Stimulated activated CD4-positive, alpha-beta T cell treated with anti-CD3 and anti-CD28 coated beads, TNF-alpha, amount 100 ng/mL, for 1 hour (primary cell): Measurements from ENCODE around the gene SPRR5.

ENCODE experiments used
- DNase-seq, 3 donors: peaks; one replicate each; pipeline ENCODE4 v3.0.0-alpha.2; 2020; ENCODE audit warnings: low read depth in 3 of 3, low spot score in 1 of 3

Gene SPRR5

GRCh38 chr1:152942161-152942560 lies 4.8 kb upstream of the SPRR5 start:
- DNase-seq = no peak

- DNase-seq = no peak
These were observed 758 bp upstream of the SPRR5 start for GRCh38 chr1:152946248-152946647.

- no peak for DNase-seq
These were observed 4.7 kb downstream of the SPRR5 start for GRCh38 chr1:152951711-152952110.

DNA sequence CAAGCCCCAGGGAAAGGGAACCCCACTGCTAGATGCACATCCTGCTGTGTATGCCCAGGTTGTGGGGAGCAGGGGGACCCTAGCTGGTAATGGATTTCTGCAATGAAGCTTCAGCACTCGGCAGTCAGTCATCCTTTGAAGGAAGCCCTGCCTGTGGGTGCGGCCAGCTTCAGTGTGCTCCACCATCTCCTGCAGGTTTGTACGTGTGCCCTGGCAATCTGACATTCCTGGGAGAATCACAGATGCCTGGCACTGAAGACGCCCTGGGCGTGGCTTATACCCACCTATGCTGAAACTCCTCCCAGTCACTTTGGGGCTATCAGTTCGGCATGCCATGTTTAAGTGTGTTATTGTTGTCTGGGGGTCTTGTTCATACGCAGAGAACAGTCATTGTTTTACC lies 6.8 kb downstream of the SPRR5 start:
- no peak for DNase-seq

GRCh38 chr1:152954436-152954835 lies 7.4 kb downstream of the SPRR5 start:
- no peak for DNase-seq

GRCh38 chr1:152957561-152957960 lies 10.6 kb downstream of the SPRR5 start:
- no peak for DNase-seq

GRCh38 chr1:152959273-152959672 lies 12.3 kb downstream of the SPRR5 start:
- DNase-seq = no peak

GRCh38 chr1:152959801-152960451 lies 12.9 kb downstream of the SPRR5 start:
- DNase-seq = no peak

DNA sequence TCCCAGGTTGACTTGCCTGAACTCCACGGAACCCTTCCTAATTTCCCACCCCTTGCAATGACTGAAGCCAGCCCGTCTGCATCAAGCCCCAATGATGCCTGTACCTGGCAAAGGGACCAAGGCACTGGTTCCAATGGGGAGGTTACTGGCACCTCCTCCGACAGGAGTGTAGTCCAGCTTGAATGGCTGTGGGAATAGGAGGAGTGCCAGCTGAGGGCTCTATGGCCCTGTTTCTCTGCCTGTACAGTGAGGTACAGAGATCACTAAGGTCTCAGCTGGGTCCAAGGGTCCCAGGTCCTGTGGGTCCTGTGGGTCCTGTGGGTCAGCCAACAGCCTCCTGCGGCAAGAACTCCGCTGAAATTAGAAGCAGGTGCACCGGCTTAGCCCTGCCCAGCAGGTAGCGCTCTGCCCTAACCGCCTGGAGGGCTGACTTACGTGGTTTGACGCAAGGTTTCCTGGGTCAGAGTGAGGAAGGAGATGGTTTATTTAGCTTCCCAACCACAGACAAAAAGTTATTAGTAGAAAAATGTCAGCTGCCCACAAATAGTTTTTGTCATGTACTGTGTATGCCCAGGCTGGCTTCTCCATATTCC lies 13.5 kb downstream of the SPRR5 start:
- no peak for DNase-seq

GRCh38 chr1:152961226-152961891 lies 14.4 kb downstream of the SPRR5 start:
- DNase-seq = no peak

DNA sequence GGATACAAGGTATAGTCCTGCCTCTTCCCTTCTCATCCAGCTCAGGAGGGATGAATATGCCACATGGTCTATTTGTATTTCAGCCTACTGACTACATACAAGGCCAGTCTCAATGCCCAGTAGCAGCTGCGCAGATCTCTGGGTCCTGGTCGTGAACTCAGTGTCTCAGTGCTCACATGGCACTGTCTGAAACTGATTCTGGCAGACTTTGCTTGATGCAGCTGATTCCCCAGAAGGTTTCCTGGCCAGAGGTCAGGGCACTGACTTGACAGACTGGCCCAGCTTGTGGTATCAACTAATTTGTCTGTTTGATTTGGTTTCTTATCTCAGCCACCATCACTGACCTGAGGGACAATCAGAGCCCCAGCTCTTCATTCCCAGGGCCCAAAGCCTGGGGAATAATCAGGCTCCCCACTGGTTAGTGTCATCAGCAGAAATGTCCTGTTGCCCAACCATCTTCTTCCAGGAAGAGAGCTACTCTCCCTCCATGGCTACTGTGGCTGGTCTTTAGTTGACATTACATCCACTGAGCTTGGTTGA lies 15.9 kb downstream of the SPRR5 start:
- no peak for DNase-seq

GRCh38 chr1:152964536-152964935 lies 17.5 kb downstream of the SPRR5 start:
- DNase-seq = no peak

DNA sequence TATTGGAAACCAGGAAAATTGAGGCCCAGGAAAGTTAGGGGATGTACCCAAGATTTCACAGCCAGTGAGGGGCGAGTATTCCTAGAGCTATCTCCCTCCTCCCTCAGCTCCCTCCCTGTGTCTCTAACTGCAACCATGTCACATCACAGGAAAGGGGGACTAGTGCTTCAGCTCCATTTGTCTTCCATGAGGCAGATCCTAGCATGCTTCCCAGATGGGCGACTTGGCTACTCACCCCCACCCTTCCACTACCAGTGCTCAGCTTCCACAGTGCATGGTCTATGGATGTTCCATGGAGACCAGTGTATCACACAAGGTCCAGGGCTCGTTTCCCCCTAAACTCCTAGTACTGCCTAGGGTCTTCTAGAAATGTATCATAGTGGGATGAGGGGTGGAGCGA lies 18.8 kb downstream of the SPRR5 start:
- DNase-seq = no peak

- DNase-seq = no peak
These were observed 20.2 kb downstream of the SPRR5 start for GRCh38 chr1:152967201-152967600.

- no peak for DNase-seq
These were observed 21.2 kb downstream of the SPRR5 start for GRCh38 chr1:152968248-152968647.

DNA sequence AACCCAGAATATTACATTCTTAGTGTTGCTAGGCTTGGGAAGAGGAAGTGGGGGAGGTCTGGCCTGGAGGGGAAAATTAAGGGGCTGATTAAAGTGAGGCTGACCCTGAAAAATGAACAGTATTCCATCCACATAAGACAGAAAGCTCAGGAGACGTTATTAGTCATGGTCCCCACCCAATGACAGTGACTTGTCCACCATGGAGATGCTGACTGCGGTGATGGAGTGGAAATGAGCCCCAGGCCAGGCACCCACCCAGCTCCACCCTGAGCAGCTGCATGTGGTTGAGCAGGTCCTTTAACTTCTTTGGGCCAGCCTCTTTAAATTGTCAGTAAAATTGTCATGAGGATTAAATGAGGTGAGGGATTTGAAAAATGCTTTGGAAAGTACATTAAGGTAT lies 22.0 kb downstream of the SPRR5 start:
- no peak for DNase-seq

DNA sequence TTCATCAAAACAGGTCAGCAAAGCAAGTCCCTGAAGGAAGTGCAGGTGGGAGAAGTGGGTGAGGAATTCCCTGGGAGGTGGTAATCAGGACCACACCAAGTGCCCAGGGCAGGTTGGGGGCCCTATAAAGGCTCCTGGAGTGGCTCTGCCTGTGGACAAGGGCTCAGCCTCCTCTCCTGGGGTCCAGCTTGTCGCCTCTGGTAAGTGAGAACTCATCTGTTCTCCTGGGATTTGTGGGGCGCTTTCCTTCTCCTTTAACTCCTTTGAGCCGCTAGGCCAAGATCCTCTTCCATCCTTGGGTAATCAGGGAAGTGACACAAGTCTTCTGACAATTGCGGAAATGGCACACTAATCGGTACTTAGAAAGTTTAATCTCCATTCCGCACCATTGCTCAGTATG lies 23.5 kb downstream of the SPRR5 start, which contains the start of gene SPRR4:
SPRR4 (plus strand) TSS at position 154 of the 400 bp plus-strand sequence. CDS start 1,243 bp downstream, outside the sequence.
- DNase-seq = no peak

GRCh38 chr1:152972196-152972886 lies 25.3 kb downstream of the SPRR5 start:
- no peak for DNase-seq

GRCh38 chr1:152976688-152977087 lies 29.7 kb downstream of the SPRR5 start:
- no peak for DNase-seq

DNA sequence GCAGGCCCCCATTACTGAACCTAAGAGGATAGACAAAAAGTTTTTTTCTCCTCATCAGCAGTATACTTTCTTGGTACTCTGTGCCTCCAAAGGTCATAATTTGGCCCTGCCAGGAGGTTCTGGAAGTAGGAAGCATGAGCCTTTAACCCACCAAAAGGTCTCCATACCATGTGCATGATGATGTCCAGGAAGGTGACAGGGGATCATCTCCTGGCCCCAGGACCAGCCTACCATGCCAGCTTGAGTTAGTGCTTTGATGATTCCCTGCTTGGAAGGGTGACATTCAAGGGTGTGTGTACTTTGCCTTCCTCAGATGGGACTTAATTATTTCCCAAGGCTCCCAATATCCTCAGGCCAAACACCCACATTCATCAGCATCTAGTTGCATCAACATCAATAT lies 30.6 kb downstream of the SPRR5 start:
- no peak for DNase-seq

DNA sequence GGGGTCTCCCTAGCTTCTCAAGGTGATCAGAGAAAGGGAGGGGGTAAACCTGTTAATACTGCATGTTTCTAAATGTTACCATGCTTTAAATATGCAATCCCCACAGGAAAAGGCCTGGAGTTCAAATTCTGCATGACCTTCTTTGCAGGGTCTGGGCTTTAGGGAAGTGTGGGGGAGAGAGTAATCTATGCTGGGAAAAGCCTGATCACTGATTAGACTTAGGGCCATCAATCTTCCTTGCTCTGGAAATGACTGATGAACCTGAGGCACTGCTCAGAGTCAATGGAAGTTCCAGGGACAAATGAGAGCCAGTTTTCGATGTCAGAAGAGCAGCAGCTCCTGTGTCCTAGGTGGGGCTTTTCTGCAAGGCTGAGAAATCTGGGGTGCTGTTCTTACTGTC lies 33.7 kb downstream of the SPRR5 start:
- no peak for DNase-seq
